Inferior parietal cortex (tissue), 1 donor: ENCODE data around the gene GABBR2.
A peak's percentile ranks its signal among the peaks of the same experiment; 100 is the strongest.

Experiments
- DNase-seq: peaks from one replicate; pipeline ENCODE4 v3.0.0-alpha.2; 2016; ENCODE audit errors: extremely low spot score

GABBR2 gene

GRCh38 chr9:98259791-98260190, 448.9 kb downstream of the GABBR2 start:
- DNase-seq: no peak

- DNase-seq: no peak
These were observed 452.0 kb downstream of the GABBR2 start for GRCh38 chr9:98256756-98257155.

- DNase-seq: peak; percentile 95
These were observed 453.0 kb downstream of the GABBR2 start, which contains the start of gene TBC1D2 for GRCh38 chr9:98255578-98256296. TBC1D2 (minus strand) TSS chr9:98255649; CDS start chr9:98255541, 108 bp downstream.

- no peak for DNase-seq
These were observed 453.6 kb downstream of the GABBR2 start for GRCh38 chr9:98255061-98255577.

GRCh38 chr9:98254228-98255060, 454.3 kb downstream of the GABBR2 start:
- DNase-seq: no peak

GRCh38 chr9:98253565-98253964, 455.2 kb downstream of the GABBR2 start:
- DNase-seq: no peak

- DNase-seq: no peak
These were observed 457.2 kb downstream of the GABBR2 start for GRCh38 chr9:98251551-98251950.

GRCh38 chr9:98249771-98250170, 459.0 kb downstream of the GABBR2 start:
- no peak for DNase-seq

GRCh38 chr9:98248737-98249474, 459.8 kb downstream of the GABBR2 start:
- no peak for DNase-seq

GRCh38 chr9:98247831-98248657, 460.7 kb downstream of the GABBR2 start:
- DNase-seq: no peak

GRCh38 chr9:98242426-98242825, 466.3 kb downstream of the GABBR2 start:
- no peak for DNase-seq

GRCh38 chr9:98241357-98242300, 467.1 kb downstream of the GABBR2 start:
- DNase-seq: no peak

GRCh38 chr9:98240475-98240874, 468.3 kb downstream of the GABBR2 start:
- DNase-seq: no peak
